ENCODE results near the gene MARK3. TPM values are rescaled to one million over a fixed set of nuclear protein-coding genes. Genes with fewer than 3 reads are reported as not detected.
"Not testable (repeated sequence)": the region's sequence is repeated elsewhere in the genome, so short reads cannot be mapped to it uniquely, and the experiment has no call there.

The MARK3 gene
- total and polyA plus RNA-seq, 2 of the 13 experiments (the other 11 are each of a cell fraction or from before 2014, with no cell fraction given), result 47.7 to 56.6 TPM

DNA sequence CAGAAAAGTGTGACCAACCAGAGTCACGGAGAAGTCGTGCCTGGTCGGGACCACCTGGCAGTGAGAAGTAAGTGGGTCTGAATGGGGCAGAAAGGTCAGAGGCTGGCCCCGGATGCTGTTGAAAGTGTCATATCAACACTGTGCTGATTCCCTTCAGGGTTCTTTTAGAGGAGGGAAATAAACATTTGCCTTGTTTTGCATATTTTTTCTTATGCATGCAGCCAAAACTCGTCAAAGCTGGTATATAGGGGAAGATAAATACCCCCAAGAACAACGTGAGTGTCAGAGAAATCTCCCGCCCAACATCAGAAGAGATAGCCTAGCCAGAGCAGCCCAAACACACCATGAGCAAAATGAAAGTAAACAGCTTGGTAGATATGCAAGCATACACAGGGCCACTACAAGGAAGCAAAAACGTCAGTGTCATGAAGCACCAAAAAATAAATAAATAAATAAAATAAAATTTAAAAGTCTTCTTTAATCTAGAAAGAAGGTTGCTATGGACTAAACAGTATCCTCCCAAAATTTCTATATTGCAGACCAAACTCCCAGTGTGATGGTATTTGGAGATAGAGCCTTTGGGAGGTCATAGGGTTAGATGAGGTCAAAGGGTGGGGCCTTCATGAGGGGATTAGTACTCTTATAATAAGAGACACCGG, 29.1 kb upstream of the MARK3 start (continued):
- TF ChIP-seq, protein P1, sequence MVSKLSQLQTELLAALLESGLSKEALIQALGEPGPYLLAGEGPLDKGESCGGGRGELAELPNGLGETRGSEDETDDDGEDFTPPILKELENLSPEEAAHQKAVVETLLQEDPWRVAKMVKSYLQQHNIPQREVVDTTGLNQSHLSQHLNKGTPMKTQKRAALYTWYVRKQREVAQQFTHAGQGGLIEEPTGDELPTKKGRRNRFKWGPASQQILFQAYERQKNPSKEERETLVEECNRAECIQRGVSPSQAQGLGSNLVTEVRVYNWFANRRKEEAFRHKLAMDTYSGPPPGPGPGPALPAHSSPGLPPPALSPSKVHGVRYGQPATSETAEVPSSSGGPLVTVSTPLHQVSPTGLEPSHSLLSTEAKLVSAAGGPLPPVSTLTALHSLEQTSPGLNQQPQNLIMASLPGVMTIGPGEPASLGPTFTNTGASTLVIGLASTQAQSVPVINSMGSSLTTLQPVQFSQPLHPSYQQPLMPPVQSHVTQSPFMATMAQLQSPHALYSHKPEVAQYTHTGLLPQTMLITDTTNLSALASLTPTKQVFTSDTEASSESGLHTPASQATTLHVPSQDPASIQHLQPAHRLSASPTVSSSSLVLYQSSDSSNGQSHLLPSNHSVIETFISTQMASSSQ (IDR thresholded peaks at IDR 0.05; ENCODE audit: low read depth), result no peak
- TF ChIP-seq, protein P1 (CRISPR knock-in tag; IDR thresholded peaks at IDR 0.05; ENCODE audit: borderline replicate concordance), result no peak

DNA sequence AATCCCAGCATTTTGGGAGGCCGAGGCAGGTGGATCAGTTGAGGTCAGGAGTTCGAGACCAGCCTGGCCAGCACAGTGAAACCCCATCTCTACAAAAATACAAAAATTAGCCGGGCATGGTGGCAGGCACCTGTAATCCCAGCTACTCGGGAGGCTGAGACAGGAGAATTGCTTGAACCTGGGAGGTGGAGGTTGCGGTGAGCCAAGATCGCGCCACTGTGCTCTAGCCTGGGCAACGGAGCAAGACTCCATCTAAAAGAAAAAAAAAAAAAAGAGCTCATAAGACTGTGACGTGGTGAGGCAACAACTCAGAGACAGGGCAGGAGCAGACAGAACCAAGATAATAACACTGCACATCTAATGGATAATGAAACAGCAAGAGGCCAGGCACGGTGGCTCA, 27.7 kb upstream of the MARK3 start:
- H3K4me2 ChIP-seq (ENCODE audit: low read depth, low read length); H3K27me3 ChIP-seq (ENCODE audit: control insufficient read depth in 1 of 2, insufficient read depth in 2 of 2, low read length in 2 of 2); H2AFZ ChIP-seq (ENCODE audit: low read length); H3K9me3 ChIP-seq (ENCODE audit: low read length); FAIRE-seq; intact Hi-C loops (cut with micrococcal nuclease; ENCODE audit: unreplicated experiment); H3K4me3 ChIP-seq (replicated peaks in 1 of 3; ENCODE audit: insufficient read depth in 1 of 3, low read depth in 2 of 3, low read length in 3 of 3); CTCF ChIA-PET (ENCODE audit: low intra/inter-chr PET ratio, low total read pairs); H3K36me3 ChIP-seq (replicated peaks in 1 of 2; ENCODE audit: control insufficient read depth in 1 of 2, insufficient read depth in 2 of 2, low read length in 2 of 2); ATAC-seq; DNase-seq (ENCODE audit: low spot score); H3K9ac ChIP-seq (ENCODE audit: insufficient read depth, low read depth, low read length); in situ Hi-C loops (cut with HindIII; ENCODE audit: extremely low pct_ligation_motif_present, low pct_unique_long_range_greater_than_20kb); H4K20me1 ChIP-seq (ENCODE audit: insufficient read depth, low read length); H3K79me2 ChIP-seq (ENCODE audit: insufficient read depth, low read length); H3K27ac ChIP-seq (ENCODE audit: extremely low read length, insufficient read depth, low read length); BruUV-seq (replicated peaks): not testable (repeated sequence)
- H3K4me1 ChIP-seq (ENCODE audit: insufficient read depth, low read length), result peaks cover 57% of the 10 kb centered on the region
- POLR2A ChIA-PET, result interaction anchor here (0.6 to 4.0 kb wide), 2 partner anchors 13 to 283 kb away, joined by 3 to 33 read pairs; no protein-coding TSS in a partner anchor
- 0 out of 2 replicates have a peak, but pooled peaks have one; percentile 20 for TF ChIP-seq ZNF121 (CRISPR knock-in tag; IDR thresholded peaks at IDR 0.05)
- 77% methylated on average over 10 of the region's 10 CpGs for WGBS (ENCODE audit: low lambda C conversion rate)
